Esophagus muscularis mucosa (tissue), 4 donors: ENCODE measurements around the gene EVA1B. TPM values are rescaled to one million over a fixed set of nuclear protein-coding genes. Genes with fewer than 3 reads are reported as not detected.

Experiments
- DNase-seq: peaks from one replicate; pipeline ENCODE4 v3.0.0-alpha.2; 2017; ENCODE audit errors: extremely low spot score
- H3K27ac ChIP-seq, 4 donors: fragments of 200-600 bp; sonication (generic); replicated peaks in 1 of 4; 1 replicate in 3 of 4; 2 replicates in 1 of 4; pipeline ENCODE4 v1.5.1; 2016 to 2019; ENCODE audit warnings: mild to moderate bottlenecking in 1 of 4
- H3K27me3 ChIP-seq, 4 donors: fragments of 200-600 bp; sonication (generic); one replicate each; pipeline versions ENCODE4 v1.5.1 to v1.6.0; 2016 to 2019
- H3K36me3 ChIP-seq, 4 donors: fragments of 200-600 bp; sonication (generic); one replicate each; pipeline ENCODE4 v1.5.1; 2016 to 2019
- H3K4me1 ChIP-seq, 4 donors: fragments of 200-600 bp; sonication (generic); one replicate each; pipeline ENCODE4 v1.5.1; 2016 to 2019
- H3K4me3 ChIP-seq, 4 donors: fragments of 200-600 bp; sonication (generic); 1 replicate in 2 of 4; 2 replicates in 2 of 4; pipeline ENCODE4 v1.5.1; 2016 to 2019; ENCODE audit warnings: mild to moderate bottlenecking in 4 of 4, moderate library complexity in 1 of 4
- H3K9me3 ChIP-seq, 4 donors: fragments of 200-600 bp; sonication (generic); 1 replicate in 3 of 4; 2 replicates in 1 of 4; pipeline ENCODE4 v1.5.1; 2016 to 2019
- CTCF ChIP-seq, 3 experiments: fragments of 200-600 bp in 2 of 3; fragments of 450-650 bp in 1 of 3; sonication (generic) in 2 of 3; IDR thresholded peaks; one replicate each; pipeline ENCODE4 v1.5.1; 2017 to 2019; ENCODE audit warnings: antibody characterized with exemption in 3 of 3, mild to moderate bottlenecking in 2 of 3, moderate library complexity in 1 of 3
- EP300 ChIP-seq: sonication (generic); formaldehyde crosslinking; IDR thresholded peaks from one replicate; pipeline ENCODE4 v1.6.1; 2017; ENCODE audit warnings: antibody characterized with exemption
- POLR2A ChIP-seq: fragments of 450-650 bp; IDR thresholded peaks from one replicate; pipeline ENCODE4 v1.6.1; 2017; ENCODE audit warnings: antibody characterized with exemption, moderate library complexity, mild to moderate bottlenecking, low read depth
- POLR2AphosphoS5 ChIP-seq, 2 donors: sonication (generic); formaldehyde crosslinking; IDR thresholded peaks; one replicate each; pipeline ENCODE4 v1.6.1; 2017; ENCODE audit warnings: antibody characterized with exemption in 2 of 2
- WGBS: methylation state at CpG from one replicate; pipeline ENCODE4 v1.1.5; 2018; 5-methylcytosine and 5-hydroxymethylcytosine counted together
- intact Hi-C: fragments of 100-400 bp; cut with DNase I; formaldehyde crosslinking; loops from one replicate; pipeline ENCODE4 v1.15.1; 2023
- total RNA-seq, 4 donors: library from RNA; depleted of rRNA; stranded (reverse); fragments of >200 nt; gene quantifications; one replicate each; pipeline versions ENCODE4 v1.1.0 to v1.2.1, GENCODE V29; 2016

The EVA1B gene
- total RNA-seq, 4 donors from 2014 or later = 45.1 to 129 (median 79.5) TPM

GRCh38 chr1:36346741-36347370 is 23.4 kb upstream of the EVA1B start:
- no peaks in the 10 kb centered on the region for H3K9me3 ChIP-seq
- intact Hi-C loops = no loop called here

GRCh38 chr1:36345353-36345752 is 21.9 kb upstream of the EVA1B start:
- no peak for DNase-seq
- intact Hi-C loops = no loop called here
- H3K4me3 ChIP-seq = no peak overlapping the region
- peaks cover 29 to 98% (median 87%) of the 10 kb centered on the region in 4 donors for H3K36me3 ChIP-seq
- no peaks in the 10 kb centered on the region for H3K9me3 ChIP-seq
- 87% methylated on average over 7 of the region's 7 CpGs for WGBS
- H3K27me3 ChIP-seq = no peaks in the 10 kb centered on the region
- no peak overlapping the region for H3K27ac ChIP-seq
- TF ChIP-seq POLR2A = no peak
- TF ChIP-seq CTCF (IDR thresholded peaks at IDR 0.05) = no peak
- H3K4me1 ChIP-seq = peaks cover 11 to 28% (median 25%) of the 10 kb centered on the region in 4 donors

More at GRCh38 chr1:36346741-36347370, 23.4 kb upstream of the EVA1B start:
- Histone ChIP-seq H3K4me1 (peaks cover 25 to 43% (median 40%) of the 10 kb centered on the region in 4 donors), H3K36me3 (peaks cover 26 to 90% (median 81%) of the 10 kb centered on the region in 4 donors), H3K27ac (no peak overlapping the region), H3K4me3 (no peak overlapping the region), H3K27me3 (no peaks in the 10 kb centered on the region)
- DNase-seq = no peak
- WGBS = 94% methylated on average over 8 of the region's 8 CpGs
- TF ChIP-seq CTCF (IDR thresholded peaks at IDR 0.05) (no peak), POLR2A (no peak), POLR2AphosphoS5 (IDR thresholded peaks at IDR 0.05) (no peak)

GRCh38 chr1:36344395-36344680 is 20.9 kb upstream of the EVA1B start:
- no peaks in the 10 kb centered on the region for H3K27me3 ChIP-seq
- DNase-seq = no peak
- TF ChIP-seq POLR2AphosphoS5 (IDR thresholded peaks at IDR 0.05) (no peak), EP300 (no peak), POLR2A (no peak), CTCF (IDR thresholded peaks at IDR 0.05) (no peak)
- no peak overlapping the region for H3K27ac ChIP-seq
- no peaks in the 10 kb centered on the region for H3K9me3 ChIP-seq
- peaks cover 29 to 99% (median 87%) of the 10 kb centered on the region in 4 donors for H3K36me3 ChIP-seq
- H3K4me3 ChIP-seq = no peak overlapping the region
- intact Hi-C loops = no loop called here
- peaks cover 4 to 19% (median 17%) of the 10 kb centered on the region in 4 donors for H3K4me1 ChIP-seq
- WGBS = 90% methylated on average over 8 of the region's 8 CpGs

- H3K4me3 ChIP-seq = no peak overlapping the region
- no peaks in the 10 kb centered on the region for H3K9me3 ChIP-seq
- DNase-seq = no peak
- peaks cover 5 to 19% (median 17%) of the 10 kb centered on the region in 4 donors for H3K4me1 ChIP-seq
- H3K27me3 ChIP-seq = no peaks in the 10 kb centered on the region
- WGBS = 91% methylated on average over 8 of the region's 24 CpGs
- H3K27ac ChIP-seq = peak overlapping the region in 2 of 4 donors; percentile 56 to 64
- TF ChIP-seq POLR2AphosphoS5 (IDR thresholded peaks at IDR 0.05) = no peak
- peaks cover 27 to 96% (median 86%) of the 10 kb centered on the region in 4 donors for H3K36me3 ChIP-seq
- intact Hi-C loops = loop anchor here (2.0 kb wide), 1 partner anchor 77 kb away; no protein-coding TSS in a partner anchor
Measured at GRCh38 chr1:36343651-36344394, 20.4 kb upstream of the EVA1B start.

GRCh38 chr1:36342426-36343185 is 19.2 kb upstream of the EVA1B start:
- Histone ChIP-seq H3K4me3 (no peak overlapping the region), H3K4me1 (peaks cover 14 to 24% (median 19%) of the 10 kb centered on the region in 4 donors), H3K27me3 (no peaks in the 10 kb centered on the region), H3K9me3 (no peaks in the 10 kb centered on the region), H3K36me3 (peaks cover 23 to 84% (median 73%) of the 10 kb centered on the region in 4 donors), H3K27ac (peak overlapping the region; percentile 19 to 64 (median 57))
- DNase-seq = no peak
- 77% methylated on average over 8 of the region's 10 CpGs for WGBS
- intact Hi-C loops = loop anchor here (2.0 kb wide), 1 partner anchor 78 kb away; no protein-coding TSS in a partner anchor
- no peak for TF ChIP-seq POLR2A
- TF ChIP-seq POLR2AphosphoS5 (IDR thresholded peaks at IDR 0.05) = peak; percentile 24 to 37
- no peak for TF ChIP-seq EP300
- peak; percentile 63 to 66 (median 66) for TF ChIP-seq CTCF (IDR thresholded peaks at IDR 0.05)
